ENCODE data around the gene ZCCHC10.

DNA sequence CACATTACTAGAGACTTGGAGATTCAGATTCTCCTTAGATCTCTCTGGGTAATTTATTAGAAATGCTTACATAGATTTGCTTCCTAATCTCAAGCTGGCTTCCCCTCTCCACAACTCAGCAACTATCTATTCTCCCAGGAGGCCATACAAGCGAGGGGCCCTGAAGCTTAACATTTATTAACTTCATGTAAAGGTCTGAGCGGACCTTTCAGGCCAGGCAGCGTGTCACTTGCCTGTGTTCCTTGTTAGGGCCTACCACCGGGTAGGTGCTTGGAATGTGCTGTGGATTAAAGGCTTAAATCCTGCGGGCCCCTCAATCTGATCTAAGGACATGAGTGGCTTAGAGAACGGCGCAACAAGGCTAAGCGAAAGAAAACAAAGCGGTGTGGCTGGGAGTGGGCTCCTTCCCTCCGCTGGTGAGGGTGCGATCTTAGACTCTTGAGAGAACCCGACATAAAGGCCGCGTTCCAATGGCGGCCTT is 24.8 kb upstream of the ZCCHC10 start:
- TF ChIP-seq EZH2phosphoT487 (IDR thresholded peaks at IDR 0.05; ENCODE audit: borderline replicate concordance, low read length) = no peak
- TF ChIP-seq, protein P1, sequence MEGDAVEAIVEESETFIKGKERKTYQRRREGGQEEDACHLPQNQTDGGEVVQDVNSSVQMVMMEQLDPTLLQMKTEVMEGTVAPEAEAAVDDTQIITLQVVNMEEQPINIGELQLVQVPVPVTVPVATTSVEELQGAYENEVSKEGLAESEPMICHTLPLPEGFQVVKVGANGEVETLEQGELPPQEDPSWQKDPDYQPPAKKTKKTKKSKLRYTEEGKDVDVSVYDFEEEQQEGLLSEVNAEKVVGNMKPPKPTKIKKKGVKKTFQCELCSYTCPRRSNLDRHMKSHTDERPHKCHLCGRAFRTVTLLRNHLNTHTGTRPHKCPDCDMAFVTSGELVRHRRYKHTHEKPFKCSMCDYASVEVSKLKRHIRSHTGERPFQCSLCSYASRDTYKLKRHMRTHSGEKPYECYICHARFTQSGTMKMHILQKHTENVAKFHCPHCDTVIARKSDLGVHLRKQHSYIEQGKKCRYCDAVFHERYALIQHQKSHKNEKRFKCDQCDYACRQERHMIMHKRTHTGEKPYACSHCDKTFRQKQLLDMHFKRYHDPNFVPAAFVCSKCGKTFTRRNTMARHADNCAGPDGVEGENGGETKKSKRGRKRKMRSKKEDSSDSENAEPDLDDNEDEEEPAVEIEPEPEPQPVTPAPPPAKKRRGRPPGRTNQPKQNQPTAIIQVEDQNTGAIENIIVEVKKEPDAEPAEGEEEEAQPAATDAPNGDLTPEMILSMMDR (IDR thresholded peaks at IDR 0.05; ENCODE audit: low read depth, low read length, poor library complexity, severe bottlenecking) = no peak

Data from DOHH2 (cell line).